GM06990 (cell line): ENCODE data around the gene TMPRSS11E.
"Not testable (repeated sequence)": the region's sequence is repeated elsewhere in the genome, so short reads cannot be mapped to it uniquely, and the experiment has no call there.

Source experiments
- DNase-seq: peaks from one replicate; pipeline ENCODE4 v3.0.0-alpha.2; 2011; ENCODE audit not compliant: insufficient read length; ENCODE audit errors: extremely low read depth
- H3K27me3 ChIP-seq: replicated peaks from 2 replicates; pipeline ENCODE4 v1.6.0; 2011; ENCODE audit warnings: low read length; ENCODE audit not compliant: control insufficient read depth, insufficient read depth
- H3K36me3 ChIP-seq: 2 replicates; pipeline ENCODE4 v1.5.1; 2011; ENCODE audit warnings: low read length; ENCODE audit not compliant: control insufficient read depth, insufficient read depth
- H3K4me3 ChIP-seq: replicated peaks from 2 replicates; pipeline ENCODE4 v1.5.1; 2011; ENCODE audit warnings: low read depth, mild to moderate bottlenecking, control low read depth, low read length
- TF ChIP-seq, protein P1 (sequence below): IDR thresholded peaks from 2 replicates; pipeline ENCODE4 v1.5.1; 2011; ENCODE audit warnings: low read length, control low read depth, mild to moderate bottlenecking, inconsistent platforms; ENCODE audit not compliant: insufficient read depth, poor library complexity, severe bottlenecking

Gene TMPRSS11E, protein sequence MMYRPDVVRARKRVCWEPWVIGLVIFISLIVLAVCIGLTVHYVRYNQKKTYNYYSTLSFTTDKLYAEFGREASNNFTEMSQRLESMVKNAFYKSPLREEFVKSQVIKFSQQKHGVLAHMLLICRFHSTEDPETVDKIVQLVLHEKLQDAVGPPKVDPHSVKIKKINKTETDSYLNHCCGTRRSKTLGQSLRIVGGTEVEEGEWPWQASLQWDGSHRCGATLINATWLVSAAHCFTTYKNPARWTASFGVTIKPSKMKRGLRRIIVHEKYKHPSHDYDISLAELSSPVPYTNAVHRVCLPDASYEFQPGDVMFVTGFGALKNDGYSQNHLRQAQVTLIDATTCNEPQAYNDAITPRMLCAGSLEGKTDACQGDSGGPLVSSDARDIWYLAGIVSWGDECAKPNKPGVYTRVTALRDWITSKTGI

DNA sequence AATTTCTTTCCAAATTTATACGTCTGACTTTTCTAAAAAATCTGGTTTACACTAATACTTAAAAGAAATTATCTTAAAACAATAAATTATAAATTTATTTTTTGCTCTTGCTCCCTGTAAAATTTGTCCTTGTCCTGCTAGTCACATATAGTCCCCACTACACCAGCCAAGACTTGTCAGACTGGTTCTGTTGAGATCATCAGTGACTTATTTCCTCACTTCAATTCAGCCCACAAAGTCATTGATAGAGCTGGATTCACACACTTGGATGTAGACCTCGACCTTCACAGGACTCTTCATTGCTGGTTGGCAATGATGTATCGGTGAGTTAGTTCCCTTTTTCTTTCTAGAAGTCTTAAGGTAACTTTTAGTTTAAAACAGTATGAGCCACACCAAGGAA is at the start of gene TMPRSS11E:
Gene TMPRSS11E, plus strand, starts transcription at position 263 of the 400 bp plus-strand sequence. Its CDS starts 50 bp downstream, at position 313.
- Histone ChIP-seq H3K4me3 (no peak within 1 kb of the TSS), H3K36me3 (no peaks in the 10 kb centered on the region), H3K27me3 (no peaks in the 10 kb centered on the region)
- TF ChIP-seq, protein P1, sequence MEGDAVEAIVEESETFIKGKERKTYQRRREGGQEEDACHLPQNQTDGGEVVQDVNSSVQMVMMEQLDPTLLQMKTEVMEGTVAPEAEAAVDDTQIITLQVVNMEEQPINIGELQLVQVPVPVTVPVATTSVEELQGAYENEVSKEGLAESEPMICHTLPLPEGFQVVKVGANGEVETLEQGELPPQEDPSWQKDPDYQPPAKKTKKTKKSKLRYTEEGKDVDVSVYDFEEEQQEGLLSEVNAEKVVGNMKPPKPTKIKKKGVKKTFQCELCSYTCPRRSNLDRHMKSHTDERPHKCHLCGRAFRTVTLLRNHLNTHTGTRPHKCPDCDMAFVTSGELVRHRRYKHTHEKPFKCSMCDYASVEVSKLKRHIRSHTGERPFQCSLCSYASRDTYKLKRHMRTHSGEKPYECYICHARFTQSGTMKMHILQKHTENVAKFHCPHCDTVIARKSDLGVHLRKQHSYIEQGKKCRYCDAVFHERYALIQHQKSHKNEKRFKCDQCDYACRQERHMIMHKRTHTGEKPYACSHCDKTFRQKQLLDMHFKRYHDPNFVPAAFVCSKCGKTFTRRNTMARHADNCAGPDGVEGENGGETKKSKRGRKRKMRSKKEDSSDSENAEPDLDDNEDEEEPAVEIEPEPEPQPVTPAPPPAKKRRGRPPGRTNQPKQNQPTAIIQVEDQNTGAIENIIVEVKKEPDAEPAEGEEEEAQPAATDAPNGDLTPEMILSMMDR = no peak
- DNase-seq = no peak

DNA sequence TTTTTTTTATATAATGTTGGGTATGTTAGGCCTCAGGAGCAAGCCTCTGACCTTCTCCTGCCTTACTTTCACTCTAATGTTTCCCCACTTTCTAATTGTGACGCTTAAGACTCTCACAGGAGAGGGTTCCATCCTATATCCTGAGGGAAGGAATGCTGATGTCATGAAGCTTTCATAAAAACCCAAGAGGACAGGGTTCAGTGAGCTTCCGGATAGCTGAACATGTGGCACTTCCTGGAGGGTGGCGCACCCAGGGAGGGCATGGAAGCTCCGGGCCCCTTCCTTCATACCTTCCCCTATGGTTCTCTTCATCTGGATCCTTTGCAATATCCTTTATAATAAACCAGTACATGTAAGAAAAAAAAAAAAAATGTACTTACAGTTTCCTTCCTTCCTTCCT is 48.0 kb upstream of the TMPRSS11E start:
- no peak overlapping the region for H3K4me3 ChIP-seq
- H3K27me3 ChIP-seq = no peaks in the 10 kb centered on the region
- no peak for DNase-seq
- TF ChIP-seq, protein P1 = no peak
- no peaks in the 10 kb centered on the region for H3K36me3 ChIP-seq

DNA sequence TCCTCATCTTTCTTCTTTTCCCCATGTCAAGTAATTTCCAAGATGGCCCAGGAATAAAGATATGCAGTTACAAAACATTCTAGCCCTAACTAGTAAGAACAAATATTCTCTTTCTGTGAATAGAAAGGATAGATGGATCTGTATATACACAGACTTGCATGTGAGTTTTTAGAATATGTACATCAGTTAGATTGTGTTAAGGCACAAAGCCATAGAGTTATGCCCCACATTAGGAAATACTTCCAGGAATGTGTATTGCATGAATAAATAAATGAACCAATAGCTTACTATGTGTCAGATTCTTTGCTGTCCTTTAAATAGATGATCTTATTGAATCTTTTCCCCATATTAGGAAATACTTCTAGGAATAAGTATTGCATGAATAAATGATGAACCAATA is 46.0 kb upstream of the TMPRSS11E start:
- TF ChIP-seq, protein P1 = no peak
- Histone ChIP-seq H3K4me3 (no peak overlapping the region), H3K36me3 (no peaks in the 10 kb centered on the region), H3K27me3 (no peaks in the 10 kb centered on the region)
- no peak for DNase-seq

DNA sequence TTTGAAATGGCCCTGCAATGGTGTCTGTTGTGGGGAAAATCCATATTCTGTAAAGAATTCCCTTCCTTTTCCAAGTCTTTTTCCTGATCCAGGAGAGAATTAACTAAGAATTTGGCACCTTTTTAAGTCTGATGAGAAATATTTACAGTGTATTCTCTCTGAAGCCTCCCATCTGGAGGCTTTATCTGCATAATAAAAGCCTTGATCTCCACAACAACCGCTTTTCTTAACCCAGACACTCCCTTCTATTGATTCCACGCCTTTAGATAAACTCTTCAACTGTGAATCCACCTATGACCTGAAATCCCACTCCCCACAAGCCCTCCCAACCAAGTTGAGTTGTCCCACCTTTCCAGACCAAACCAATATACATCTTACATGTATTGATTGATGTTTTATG is 43.1 kb upstream of the TMPRSS11E start:
- H3K36me3 ChIP-seq = no peaks in the 10 kb centered on the region
- TF ChIP-seq, protein P1 = no peak
- H3K4me3 ChIP-seq = no peak overlapping the region
- no peak for DNase-seq
- no peaks in the 10 kb centered on the region for H3K27me3 ChIP-seq

DNA sequence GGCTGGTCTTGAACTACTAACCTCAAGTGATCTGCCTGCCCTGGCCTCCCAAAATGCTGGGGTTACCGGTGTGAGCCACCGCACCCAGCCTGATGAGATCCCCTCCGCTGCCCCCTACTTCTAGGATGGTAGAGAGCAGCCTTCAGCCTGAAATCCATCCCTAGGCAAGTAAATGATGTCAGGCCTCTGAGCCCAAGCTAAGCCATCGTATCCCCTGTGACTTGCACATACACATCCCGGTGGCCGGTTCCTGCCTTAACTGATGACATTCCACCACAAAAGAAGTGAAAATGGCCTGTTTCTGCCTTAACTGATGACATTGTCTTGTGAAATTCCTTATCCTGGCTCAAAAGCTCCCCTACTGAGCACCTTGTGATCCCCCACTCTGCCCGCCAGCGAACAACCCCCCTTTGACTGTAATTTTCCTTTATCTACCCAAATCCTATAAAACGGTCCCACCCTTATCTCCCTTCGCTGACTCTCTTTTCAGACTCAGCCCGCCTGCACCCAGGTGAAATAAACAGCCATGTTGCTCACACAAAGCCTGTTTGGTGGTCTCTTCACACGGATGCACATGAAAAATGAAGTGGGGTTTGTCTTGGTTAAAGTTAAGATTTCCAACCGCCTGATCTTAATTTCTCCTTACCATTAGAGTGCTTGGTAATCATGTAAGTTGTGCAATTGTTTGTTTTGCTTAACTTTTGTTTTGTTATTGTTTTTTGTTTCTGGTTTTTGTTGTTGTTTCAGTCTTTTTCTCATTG is 41.4 kb upstream of the TMPRSS11E start:
- not testable (repeated sequence) for DNase-seq, H3K36me3 ChIP-seq, H3K4me3 ChIP-seq, H3K27me3 ChIP-seq

DNA sequence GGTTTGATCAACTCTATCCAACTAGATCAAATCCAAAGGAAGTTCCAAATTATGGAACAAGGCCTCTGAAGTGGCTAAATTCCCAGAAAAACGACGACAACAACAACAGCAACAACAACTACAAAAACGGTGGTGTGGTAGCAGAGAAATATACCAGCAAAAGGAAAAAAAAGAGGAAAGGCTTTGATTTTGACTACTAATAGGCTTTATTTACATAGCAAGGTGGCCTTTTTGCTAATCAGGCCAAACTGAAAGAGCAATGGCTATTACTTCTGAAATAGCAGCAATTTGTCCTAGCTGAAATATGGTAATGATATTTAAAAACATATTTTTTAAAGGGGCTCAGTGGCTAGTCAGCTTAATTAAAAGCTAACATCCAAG is 40.8 kb upstream of the TMPRSS11E start:
- TF ChIP-seq, protein P1 = no peak
- no peaks in the 10 kb centered on the region for H3K27me3 ChIP-seq
- no peak for DNase-seq
- H3K36me3 ChIP-seq = no peaks in the 10 kb centered on the region
- no peak overlapping the region for H3K4me3 ChIP-seq

DNA sequence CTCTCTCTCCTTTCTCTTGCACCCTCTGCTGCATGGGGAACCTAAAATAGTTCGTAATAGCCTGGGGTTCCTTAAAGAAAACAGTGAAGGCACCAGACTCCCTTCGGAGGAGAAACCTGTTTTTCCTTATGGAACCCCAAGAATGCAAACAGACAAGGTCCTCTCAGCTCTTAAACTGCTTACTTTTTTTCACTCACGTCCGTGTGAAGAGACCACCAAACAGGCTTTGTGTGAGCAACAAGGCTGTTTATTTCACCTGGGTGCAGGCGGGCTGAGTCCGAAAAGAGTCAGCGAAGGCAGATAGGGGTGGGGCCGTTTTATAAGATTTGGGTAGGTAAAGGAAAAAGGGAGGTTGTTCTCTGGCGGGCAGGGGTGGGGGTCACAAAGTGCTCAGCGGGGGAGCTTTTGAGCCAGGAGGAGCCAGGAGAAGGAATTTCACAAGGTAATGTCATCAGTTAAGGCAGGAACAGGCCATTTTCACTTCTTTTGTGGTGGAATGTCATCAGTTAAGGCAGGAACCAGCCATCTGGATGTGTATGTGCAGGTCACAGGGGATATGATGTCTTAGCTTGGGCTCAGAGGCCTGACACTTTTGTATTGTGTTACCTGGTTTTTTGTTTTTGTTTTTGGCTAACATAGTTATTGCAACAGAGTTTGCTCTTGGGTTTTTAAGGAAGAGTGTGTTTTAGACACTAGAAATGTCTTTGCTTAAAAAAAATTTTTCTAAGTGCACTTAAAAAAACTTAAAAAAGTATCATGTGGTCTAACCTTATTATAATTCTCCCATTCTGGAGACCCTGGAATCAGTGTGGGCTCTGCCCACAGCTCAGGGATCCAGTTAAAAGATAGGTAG is 40.0 kb upstream of the TMPRSS11E start:
- H3K4me3 ChIP-seq = not testable (repeated sequence)

More for the DNA sequence above, 40.0 kb upstream of the TMPRSS11E start:
- H3K36me3 ChIP-seq, H3K27me3 ChIP-seq, DNase-seq: not testable (repeated sequence)
